Epidermal melanocyte (primary cell): ENCODE measurements around the gene IL12RB1.
"Not testable (repeated sequence)": the region's sequence is repeated elsewhere in the genome, so short reads cannot be mapped to it uniquely, and the experiment has no call there.

Source experiments
- DNase-seq: peaks from one replicate; pipeline ENCODE4 v3.0.0; 2011; ENCODE audit warnings: low spot score; ENCODE audit not compliant: insufficient read length

Gene IL12RB1

GRCh38 chr19:18089726-18090125, 3.0 kb upstream of the IL12RB1 start:
- DNase-seq, result no peak

GRCh38 chr19:18089096-18089541, 2.4 kb upstream of the IL12RB1 start:
- not testable (repeated sequence) for DNase-seq

GRCh38 chr19:18085702-18086457, 854 bp downstream of the IL12RB1 start:
- DNase-seq, result no peak

GRCh38 chr19:18083929-18084684, 2.6 kb downstream of the IL12RB1 start:
- no peak for DNase-seq

- no peak for DNase-seq
These were observed 12.5 kb downstream of the IL12RB1 start for GRCh38 chr19:18074192-18074591.

- no peak for DNase-seq
These were observed 13.5 kb downstream of the IL12RB1 start for GRCh38 chr19:18073197-18073596.

GRCh38 chr19:18072335-18072734, 14.4 kb downstream of the IL12RB1 start:
- DNase-seq, result no peak

GRCh38 chr19:18070181-18070580, 16.6 kb downstream of the IL12RB1 start:
- no peak for DNase-seq

GRCh38 chr19:18069383-18069782, 17.4 kb downstream of the IL12RB1 start:
- DNase-seq, result no peak

GRCh38 chr19:18068395-18068794, 18.3 kb downstream of the IL12RB1 start:
- no peak for DNase-seq

- DNase-seq, result no peak
These were observed 21.6 kb downstream of the IL12RB1 start for GRCh38 chr19:18065173-18065495.

GRCh38 chr19:18063463-18063862, 23.3 kb downstream of the IL12RB1 start:
- no peak for DNase-seq

- DNase-seq, result no peak
These were observed 24.7 kb downstream of the IL12RB1 start for GRCh38 chr19:18062028-18062427.

GRCh38 chr19:18060472-18060871, 26.3 kb downstream of the IL12RB1 start:
- no peak for DNase-seq

- no peak for DNase-seq
These were observed 26.8 kb downstream of the IL12RB1 start for GRCh38 chr19:18059902-18060301.

- no peak for DNase-seq
These were observed 27.4 kb downstream of the IL12RB1 start for GRCh38 chr19:18059297-18059696.

GRCh38 chr19:18058208-18059009, 28.3 kb downstream of the IL12RB1 start:
- peak; percentile 73 for DNase-seq

- no peak for DNase-seq
These were observed 29.2 kb downstream of the IL12RB1 start for GRCh38 chr19:18057557-18057956.

- no peak for DNase-seq
These were observed 30.8 kb downstream of the IL12RB1 start for GRCh38 chr19:18055967-18056366.

GRCh38 chr19:18053576-18054219, 33.0 kb downstream of the IL12RB1 start:
- DNase-seq, result no peak

GRCh38 chr19:18051887-18052286, 34.8 kb downstream of the IL12RB1 start:
- no peak for DNase-seq

- DNase-seq, result no peak
These were observed 37.3 kb downstream of the IL12RB1 start for GRCh38 chr19:18049385-18049784.
